Ectodermal cell (in vitro differentiated cells): Measurements from ENCODE around the gene LPAR2.

Source experiments
- H3K27ac ChIP-seq: 2 replicates; pipeline ENCODE4 v1.7.0; 2013; ENCODE audit warnings: mild to moderate bottlenecking, low read depth, low read length; ENCODE audit not compliant: insufficient read depth, poor library complexity, severe bottlenecking
- H3K27me3 ChIP-seq: 2 replicates; pipeline ENCODE4 v1.7.0; 2013; ENCODE audit warnings: mild to moderate bottlenecking, low read length; ENCODE audit not compliant: insufficient read depth, control insufficient read depth, poor library complexity, severe bottlenecking
- H3K36me3 ChIP-seq: one replicate; pipeline ENCODE4 v1.7.0; 2013; ENCODE audit warnings: low read length; ENCODE audit not compliant: control insufficient read depth, insufficient read depth
- H3K4me1 ChIP-seq: one replicate; pipeline ENCODE4 v1.7.0; 2013; ENCODE audit warnings: low read length; ENCODE audit not compliant: control insufficient read depth, insufficient read depth
- H3K4me3 ChIP-seq: 2 replicates; pipeline ENCODE4 v1.7.0; 2013; ENCODE audit warnings: low read depth, low read length, control low read depth; ENCODE audit not compliant: insufficient read depth
- H3K9me3 ChIP-seq: 2 replicates; pipeline ENCODE4 v1.7.0; 2013; ENCODE audit warnings: mild to moderate bottlenecking, low read length, moderate library complexity; ENCODE audit not compliant: control insufficient read depth
- WGBS, 2 experiments: methylation state at CpG; one replicate each; pipeline ENCODE4 v1.1.7; 2013; ENCODE audit warnings: missing lambda C conversion rate in 2 of 2; 5-methylcytosine and 5-hydroxymethylcytosine counted together

Gene LPAR2

GRCh38 chr19:19662344-19662743 is 34.3 kb upstream of the LPAR2 start:
- Histone ChIP-seq H3K36me3 (peaks cover 19% of the 10 kb centered on the region), H3K27ac (no peak overlapping the region), H3K4me3 (peak overlapping the region; percentile 99), H3K27me3 (no peaks in the 10 kb centered on the region), H3K4me1 (peaks cover 10% of the 10 kb centered on the region), H3K9me3 (no peaks in the 10 kb centered on the region)
- WGBS, 2 experiments, result 85 to 88% methylated on average over 8 of the region's 8 CpGs

DNA sequence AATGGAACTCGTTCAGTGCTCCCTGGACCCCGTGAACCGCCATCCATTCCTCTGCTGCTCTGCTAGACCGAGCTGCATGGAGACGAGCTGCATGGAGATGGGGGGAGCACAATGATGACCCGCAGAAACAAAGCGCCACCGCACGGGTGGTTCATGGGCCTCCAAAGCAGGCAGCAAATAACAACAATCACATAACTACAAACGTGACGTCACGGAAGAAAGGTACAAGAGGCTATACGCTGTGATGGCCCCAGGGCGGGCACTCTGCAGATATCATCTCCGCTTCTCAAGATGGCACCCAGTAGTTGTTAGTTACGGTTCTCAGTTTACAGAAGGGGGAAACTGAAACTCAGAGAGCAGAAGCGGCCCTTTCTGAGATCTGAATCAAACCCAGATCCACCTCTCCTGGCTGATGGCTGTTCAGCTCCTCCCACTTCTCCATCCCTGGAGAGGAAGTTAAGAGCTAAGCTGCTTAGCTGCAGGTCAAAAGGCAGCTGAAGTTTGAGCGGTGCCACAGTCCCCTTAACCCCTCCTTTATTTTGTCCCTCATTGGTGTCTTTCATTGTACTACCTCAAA is 33.7 kb upstream of the LPAR2 start:
- Histone ChIP-seq H3K27ac (no peak overlapping the region), H3K4me1 (peaks cover 10% of the 10 kb centered on the region), H3K9me3 (no peaks in the 10 kb centered on the region), H3K4me3 (peak overlapping the region; percentile 2), H3K36me3 (peaks cover 21% of the 10 kb centered on the region), H3K27me3 (no peaks in the 10 kb centered on the region)
- WGBS, 2 experiments, result 85 to 88% methylated on average over 18 of the region's 18 CpGs

DNA sequence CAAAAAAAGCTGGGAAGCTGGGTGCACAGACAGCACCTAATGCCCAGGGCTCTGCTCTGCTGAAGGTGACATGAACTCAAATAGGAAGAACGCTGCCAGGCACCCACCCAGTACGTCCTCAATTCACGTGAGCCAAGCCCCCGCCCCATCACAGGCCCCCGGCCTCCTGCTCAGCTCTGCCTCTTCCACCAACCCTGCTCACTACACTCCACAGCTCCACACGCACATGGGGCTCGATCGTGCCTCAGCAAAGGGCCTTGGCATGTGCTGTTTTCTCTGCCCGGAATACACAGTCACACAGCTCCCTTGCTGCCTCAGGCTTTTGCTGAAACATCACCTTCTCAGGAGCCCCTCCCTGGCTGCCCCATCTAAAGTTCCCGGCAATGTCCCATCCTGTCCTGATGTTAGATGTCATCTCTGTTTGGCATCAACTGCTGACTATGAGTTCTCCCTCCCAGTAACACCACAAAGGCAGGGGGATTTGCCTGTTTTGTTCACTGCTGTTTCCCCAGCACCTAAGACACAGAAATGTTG is 33.2 kb upstream of the LPAR2 start:
- Histone ChIP-seq H3K27me3 (no peaks in the 10 kb centered on the region), H3K4me1 (peaks cover 10% of the 10 kb centered on the region), H3K27ac (no peak overlapping the region), H3K4me3 (peak overlapping the region; percentile 2), H3K9me3 (no peaks in the 10 kb centered on the region), H3K36me3 (peaks cover 23% of the 10 kb centered on the region)
- 94 to 95% methylated on average over 10 of the region's 10 CpGs for WGBS, 2 experiments

DNA sequence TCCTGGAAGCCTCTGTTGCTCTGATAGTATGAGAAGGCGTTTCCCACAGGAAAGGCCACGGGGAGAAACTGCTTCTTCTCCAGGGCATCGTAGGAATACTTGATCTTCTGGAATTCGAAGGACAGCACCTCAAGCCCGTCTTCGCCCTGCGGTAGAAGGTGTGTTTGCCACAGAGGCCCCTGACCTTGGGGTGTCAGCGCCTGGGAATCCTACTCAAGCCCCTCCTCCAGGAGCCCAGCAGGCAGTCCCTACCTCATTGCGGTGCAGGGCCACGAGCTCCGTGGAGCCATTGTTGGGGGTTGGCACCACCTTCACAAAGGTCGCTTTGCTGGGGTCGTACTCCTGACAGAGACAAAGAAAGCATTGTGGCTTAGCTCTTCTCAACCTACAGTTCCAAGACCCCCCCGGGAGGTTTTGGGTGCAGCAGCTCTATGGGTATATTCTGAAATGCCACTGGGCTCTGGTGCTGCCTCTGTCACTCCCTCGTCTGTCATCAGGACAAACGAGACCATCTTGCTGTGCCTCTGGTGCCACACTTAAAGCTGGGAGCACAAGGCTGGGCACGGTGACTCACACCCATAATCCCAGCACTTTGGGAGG is 31.7 kb upstream of the LPAR2 start:
- Histone ChIP-seq H3K4me3 (no peak overlapping the region), H3K36me3 (peaks cover 36% of the 10 kb centered on the region), H3K9me3 (no peaks in the 10 kb centered on the region), H3K27me3 (no peaks in the 10 kb centered on the region), H3K27ac (no peak overlapping the region), H3K4me1 (peaks cover 10% of the 10 kb centered on the region)
- whole genome bisulfite sequencing, 2 experiments, result 91% methylated on average over 17 of the region's 17 CpGs

GRCh38 chr19:19657397-19657783 is 29.4 kb upstream of the LPAR2 start:
- WGBS, 2 experiments, result 95 to 97% methylated on average over 10 of the region's 10 CpGs
- Histone ChIP-seq H3K27ac (no peak overlapping the region), H3K4me1 (peaks cover 5% of the 10 kb centered on the region), H3K9me3 (no peaks in the 10 kb centered on the region), H3K36me3 (peaks cover 56% of the 10 kb centered on the region), H3K27me3 (no peaks in the 10 kb centered on the region), H3K4me3 (no peak overlapping the region)

DNA sequence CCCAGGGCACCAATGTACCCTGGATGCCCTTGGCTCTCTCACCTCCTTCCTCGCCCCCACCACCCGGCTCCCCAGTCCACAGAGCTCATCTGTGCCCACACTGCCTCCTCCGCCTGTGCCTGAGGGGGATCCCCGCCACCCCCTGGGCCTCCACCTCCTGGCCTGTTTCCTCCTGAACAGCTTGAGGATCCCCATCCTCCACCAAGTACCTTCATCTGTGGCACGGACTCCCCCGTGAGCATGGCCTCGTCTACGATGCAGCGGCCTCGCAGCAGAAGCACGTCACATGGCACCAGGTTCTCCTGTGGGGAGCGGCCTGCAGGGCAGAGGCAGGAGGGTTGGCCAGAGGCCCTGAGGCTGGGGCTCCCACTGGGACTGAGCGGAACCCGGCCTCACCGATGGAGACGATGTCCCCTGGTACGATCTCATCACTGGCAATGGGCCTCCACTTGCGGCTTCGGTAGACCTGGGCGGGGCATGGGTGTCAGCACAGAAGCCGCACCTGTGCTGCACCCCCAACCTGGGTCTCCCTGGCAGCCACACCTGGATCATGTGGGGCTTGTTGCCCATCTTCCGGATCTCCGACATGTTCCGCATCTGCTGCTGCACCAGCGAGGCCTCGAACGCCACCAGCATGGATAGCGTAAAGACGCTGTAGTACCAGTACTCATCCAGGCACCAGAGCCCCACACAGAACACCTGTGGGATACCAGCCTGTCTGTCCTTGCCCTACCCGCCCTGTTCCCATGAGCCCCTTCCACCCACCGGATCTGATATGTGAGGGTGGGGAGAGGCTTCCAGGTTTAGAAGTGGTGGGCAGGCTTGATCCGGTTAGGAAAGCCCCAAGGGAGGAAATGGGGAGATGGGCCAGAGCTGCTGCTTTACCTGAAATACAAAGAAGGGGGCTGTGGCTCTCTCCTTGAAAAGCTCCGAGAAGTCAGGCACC is 28.7 kb upstream of the LPAR2 start:
- H3K27ac ChIP-seq, result no peak overlapping the region
- H3K27me3 ChIP-seq, result no peaks in the 10 kb centered on the region
- H3K4me1 ChIP-seq, result no peaks in the 10 kb centered on the region
- peaks cover 61% of the 10 kb centered on the region for H3K36me3 ChIP-seq
- no peak overlapping the region for H3K4me3 ChIP-seq
- WGBS, 2 experiments, result 96 to 97% methylated on average over 33 of the region's 33 CpGs
- no peaks in the 10 kb centered on the region for H3K9me3 ChIP-seq

- 96 to 97% methylated on average over 27 of the region's 27 CpGs for WGBS, 2 experiments
- no peaks in the 10 kb centered on the region for H3K27me3 ChIP-seq
- H3K27ac ChIP-seq, result no peak overlapping the region
- peaks cover 71% of the 10 kb centered on the region for H3K36me3 ChIP-seq
- H3K9me3 ChIP-seq, result no peaks in the 10 kb centered on the region
- no peaks in the 10 kb centered on the region for H3K4me1 ChIP-seq
- H3K4me3 ChIP-seq, result no peak overlapping the region
Observed at GRCh38 chr19:19655641-19656343, 27.8 kb upstream of the LPAR2 start.

DNA sequence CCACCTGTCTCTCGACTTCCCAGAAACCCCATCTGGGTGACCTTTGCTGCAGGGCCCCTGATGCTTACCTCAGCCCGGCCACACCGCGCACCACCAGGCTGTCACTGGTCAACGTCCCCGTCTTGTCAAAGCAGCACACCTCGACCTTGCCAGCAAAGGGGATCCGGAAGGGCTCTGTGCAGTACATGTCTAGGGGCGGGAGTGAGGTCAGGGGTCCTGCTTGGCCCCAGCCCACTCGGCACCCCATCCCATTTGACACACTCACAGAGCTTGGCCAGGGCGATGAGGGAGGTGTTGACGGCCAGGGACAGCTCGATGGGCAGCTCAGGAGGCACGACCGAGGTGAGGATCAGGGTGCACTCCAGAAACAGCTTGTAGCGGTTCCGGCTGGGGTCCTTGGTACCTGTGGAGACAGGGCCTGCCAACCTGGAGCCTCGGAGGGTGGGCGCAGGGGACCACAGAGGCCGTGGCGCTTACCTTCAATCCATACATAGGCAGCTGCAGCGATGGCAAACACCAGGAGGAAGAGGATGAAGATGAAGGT is 27.1 kb upstream of the LPAR2 start:
- no peaks in the 10 kb centered on the region for H3K4me1 ChIP-seq
- H3K27ac ChIP-seq, result no peak overlapping the region
- peaks cover 74% of the 10 kb centered on the region for H3K36me3 ChIP-seq
- no peak overlapping the region for H3K4me3 ChIP-seq
- no peaks in the 10 kb centered on the region for H3K9me3 ChIP-seq
- 96% methylated on average over 22 of the region's 22 CpGs for WGBS, 2 experiments
- H3K27me3 ChIP-seq, result no peaks in the 10 kb centered on the region

DNA sequence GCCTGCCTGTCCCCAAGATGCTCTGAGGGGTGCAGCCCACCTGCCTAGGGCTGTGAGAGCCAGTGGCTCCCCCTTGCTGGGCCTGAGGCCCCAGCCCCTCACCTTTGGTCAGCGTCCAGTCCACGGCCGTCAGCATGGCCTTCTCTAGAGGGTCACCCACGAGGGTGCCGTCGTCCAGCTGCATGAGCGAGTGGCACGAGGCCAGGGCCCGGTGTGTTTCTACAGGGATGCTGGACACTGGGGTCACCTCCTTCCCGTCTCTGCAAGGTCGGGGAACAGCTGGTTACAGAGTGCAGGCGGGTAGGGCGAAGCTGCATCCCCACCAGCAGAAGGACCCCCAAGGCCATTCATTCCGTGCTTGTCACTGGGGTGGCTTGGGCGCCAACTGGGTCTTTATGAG is 26.4 kb upstream of the LPAR2 start:
- no peaks in the 10 kb centered on the region for H3K9me3 ChIP-seq
- peaks cover 77% of the 10 kb centered on the region for H3K36me3 ChIP-seq
- no peak overlapping the region for H3K4me3 ChIP-seq
- H3K27ac ChIP-seq, result no peak overlapping the region
- 94 to 96% methylated on average over 15 of the region's 15 CpGs for WGBS, 2 experiments
- no peaks in the 10 kb centered on the region for H3K27me3 ChIP-seq
- H3K4me1 ChIP-seq, result no peaks in the 10 kb centered on the region
